NCI-H2196 (cell line): Measurements from ENCODE around the gene SEC24D.

Experiments used
- DNase-seq: peaks from one replicate; lab custom pipeline; 2025; ENCODE audit not compliant: unreplicated experiment; lab: John Stamatoyannopoulos, UW

Gene SEC24D

DNA sequence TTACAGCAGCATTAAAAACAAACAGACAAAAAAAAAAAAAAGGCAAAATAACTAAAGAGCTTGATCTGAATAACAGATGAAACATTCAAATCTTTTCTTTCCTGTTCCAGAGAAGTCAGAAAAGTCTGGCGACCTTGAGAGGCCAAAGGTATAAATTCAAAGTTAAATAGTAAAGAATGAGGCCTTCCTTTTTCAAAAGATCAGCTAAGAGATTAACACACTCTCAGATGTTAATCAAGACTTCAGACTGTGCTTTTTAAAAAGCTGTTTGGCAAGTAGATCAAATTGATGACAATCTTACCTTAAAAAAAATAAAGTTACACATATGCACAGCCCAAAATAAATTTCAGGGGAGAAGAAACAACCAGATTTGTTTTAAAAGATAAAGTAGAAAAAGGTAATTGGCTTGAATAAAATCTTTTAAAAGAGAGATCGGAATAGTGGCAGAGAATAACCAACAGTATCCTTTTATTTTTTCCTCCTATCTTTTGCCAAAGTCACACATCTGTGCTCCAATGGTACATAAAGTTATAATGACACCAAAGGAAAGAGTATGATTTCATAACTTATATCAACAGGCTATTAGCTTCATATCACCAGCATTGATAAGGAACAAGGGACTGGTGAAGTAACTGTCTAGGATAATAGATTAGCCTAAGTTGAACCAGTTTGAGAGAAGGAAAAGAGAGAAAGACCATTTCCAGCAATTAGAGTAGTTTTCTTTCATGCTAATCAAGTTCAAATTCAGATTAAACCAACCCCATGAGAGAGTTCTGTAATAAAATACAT lies 80.3 kb downstream of the SEC24D start:
- no peak for DNase-seq

GRCh38 chr4:118754890-118755289 lies 81.0 kb downstream of the SEC24D start:
- no peak for DNase-seq

- DNase-seq = no peak
These were observed 82.2 kb downstream of the SEC24D start for GRCh38 chr4:118753685-118754084.

DNA sequence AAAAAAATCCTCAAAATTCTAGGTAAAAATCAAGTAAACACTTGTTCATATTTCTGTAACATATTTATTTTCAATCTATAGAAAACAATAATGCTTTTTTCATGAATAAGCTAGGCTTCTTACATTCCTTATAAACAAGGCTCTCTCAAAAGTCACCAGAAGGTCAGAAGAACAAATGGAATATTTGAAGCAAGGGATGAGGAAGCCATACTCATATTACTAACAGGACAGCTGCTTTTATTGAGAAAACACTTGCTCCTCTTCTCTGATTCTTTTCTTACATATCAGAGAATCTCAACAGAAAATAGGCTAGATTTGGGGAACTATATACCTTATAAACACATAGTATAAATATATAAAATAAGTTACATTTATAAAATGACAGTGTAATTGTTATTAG lies 82.8 kb downstream of the SEC24D start:
- DNase-seq = no peak

- DNase-seq = no peak
These were observed 83.4 kb downstream of the SEC24D start for GRCh38 chr4:118752551-118752950.

DNA sequence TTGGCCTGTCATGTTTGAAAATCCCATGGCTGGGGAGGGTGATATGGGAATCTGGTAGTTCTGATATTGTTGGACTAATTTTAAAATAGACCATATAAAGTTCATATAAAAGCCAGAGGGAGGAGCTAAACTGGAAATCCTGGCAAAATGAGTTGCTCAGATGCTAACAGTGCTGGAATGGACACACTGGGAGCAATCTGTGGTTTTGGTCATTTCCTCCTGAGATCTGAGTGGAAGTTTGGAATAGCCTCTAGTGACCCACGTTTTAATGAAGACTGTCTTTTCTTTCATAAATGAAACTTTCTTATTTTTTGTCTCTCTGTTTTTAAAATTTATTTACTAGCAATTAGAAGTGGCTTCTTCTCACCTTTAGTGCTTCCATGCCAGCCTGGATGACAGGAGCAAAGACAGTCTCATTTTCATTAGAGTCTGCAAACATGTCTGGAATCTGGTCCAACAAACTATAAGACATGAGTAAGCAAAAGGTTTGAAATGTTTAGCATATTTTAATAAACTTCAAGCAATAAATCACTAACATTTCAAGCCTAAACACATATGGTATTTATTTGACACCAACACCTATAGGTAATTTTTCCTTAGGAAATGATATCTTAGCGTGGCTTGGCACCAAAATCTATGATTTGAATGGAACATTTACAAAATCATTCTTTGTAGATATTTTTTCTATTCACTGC lies 84.2 kb downstream of the SEC24D start:
- DNase-seq = no peak

- DNase-seq = no peak
These were observed 86.5 kb downstream of the SEC24D start for GRCh38 chr4:118749347-118749988.

GRCh38 chr4:118746251-118746919 lies 89.5 kb downstream of the SEC24D start:
- DNase-seq = peak; percentile 1

DNA sequence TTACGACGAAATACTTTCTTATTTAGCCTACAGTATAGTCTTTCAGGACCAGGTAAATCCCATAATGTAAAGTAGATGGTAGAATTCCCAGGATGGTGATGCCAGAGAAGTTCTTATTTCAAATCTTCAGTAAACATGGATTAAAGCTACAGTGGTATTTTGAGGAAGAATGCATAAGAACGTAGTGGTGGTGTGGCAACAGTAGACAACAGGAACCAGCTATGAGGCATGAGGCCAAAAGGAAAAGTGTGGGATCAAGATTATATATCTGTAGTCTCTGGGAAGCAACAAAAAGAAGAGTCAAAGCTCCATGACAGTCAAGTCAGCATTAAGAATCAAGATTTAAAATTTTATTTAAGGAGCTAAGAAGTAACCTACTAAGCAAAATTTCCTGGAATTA lies 90.6 kb downstream of the SEC24D start:
- DNase-seq = no peak

DNA sequence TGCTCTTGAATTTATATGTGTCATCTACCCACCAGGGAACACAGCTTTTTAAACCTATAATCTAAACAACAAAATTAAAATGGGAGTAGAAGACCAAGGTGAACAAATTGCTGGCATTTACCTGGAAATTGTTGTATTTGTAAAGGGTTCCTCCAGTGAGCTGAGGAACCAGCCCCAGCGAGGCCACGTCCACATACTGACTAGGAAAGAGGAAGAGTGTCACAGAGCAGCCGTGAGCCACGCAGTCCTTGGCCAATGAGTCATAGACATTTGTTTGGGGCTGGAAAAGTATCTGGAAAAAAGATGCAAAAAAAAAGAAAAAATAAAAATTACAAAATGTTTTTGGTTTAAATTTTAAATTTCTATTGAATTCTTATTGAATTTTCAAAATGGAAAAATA lies 92.1 kb downstream of the SEC24D start:
- no peak for DNase-seq

GRCh38 chr4:118742050-118742449 lies 93.9 kb downstream of the SEC24D start:
- no peak for DNase-seq

DNA sequence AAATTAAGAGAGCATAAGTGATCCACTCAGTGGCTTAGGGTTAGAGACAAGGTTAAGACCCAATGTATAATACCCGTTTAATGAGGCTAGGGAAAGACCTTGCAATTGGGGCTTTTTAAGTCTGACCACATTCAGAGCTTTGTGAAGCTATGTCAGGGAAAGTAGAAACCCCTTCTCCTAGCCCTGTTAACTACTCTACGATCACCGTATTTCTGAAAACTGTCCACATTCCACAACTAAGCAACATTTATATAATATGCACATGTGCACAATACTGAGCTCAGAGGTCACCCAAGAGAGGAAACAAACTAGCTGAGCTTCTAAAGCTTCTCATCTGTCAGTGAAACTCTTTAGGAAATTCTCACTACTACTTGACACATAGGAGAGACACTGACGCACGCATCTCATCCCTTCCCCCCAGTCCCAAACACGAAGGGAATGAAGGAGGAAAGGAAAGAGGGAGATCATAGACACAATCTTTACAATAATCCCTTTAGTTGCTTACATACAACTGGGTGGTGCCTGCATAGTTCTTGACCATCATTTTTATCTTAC lies 94.5 kb downstream of the SEC24D start:
- no peak for DNase-seq

DNA sequence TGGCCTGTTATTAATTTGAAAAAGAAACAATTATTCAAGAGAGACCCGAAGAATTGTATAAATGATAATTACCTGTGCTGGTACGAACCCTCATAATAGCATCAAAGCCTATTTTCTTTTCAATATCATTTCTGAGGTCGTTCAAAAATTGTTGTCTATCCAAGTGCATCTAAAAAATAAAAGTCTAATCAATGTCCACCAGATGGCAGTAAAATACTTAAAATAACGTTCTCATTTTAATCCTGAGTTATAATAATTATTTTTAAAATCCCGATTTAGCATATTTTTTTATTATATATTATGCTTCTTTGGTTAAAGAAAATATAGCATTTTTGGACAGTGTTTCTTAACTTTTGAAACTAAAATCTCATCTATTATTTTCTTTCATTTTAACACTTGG lies 95.1 kb downstream of the SEC24D start:
- DNase-seq = peak; percentile 1

- DNase-seq = no peak
These were observed 96.8 kb downstream of the SEC24D start for GRCh38 chr4:118739022-118739713.

DNA sequence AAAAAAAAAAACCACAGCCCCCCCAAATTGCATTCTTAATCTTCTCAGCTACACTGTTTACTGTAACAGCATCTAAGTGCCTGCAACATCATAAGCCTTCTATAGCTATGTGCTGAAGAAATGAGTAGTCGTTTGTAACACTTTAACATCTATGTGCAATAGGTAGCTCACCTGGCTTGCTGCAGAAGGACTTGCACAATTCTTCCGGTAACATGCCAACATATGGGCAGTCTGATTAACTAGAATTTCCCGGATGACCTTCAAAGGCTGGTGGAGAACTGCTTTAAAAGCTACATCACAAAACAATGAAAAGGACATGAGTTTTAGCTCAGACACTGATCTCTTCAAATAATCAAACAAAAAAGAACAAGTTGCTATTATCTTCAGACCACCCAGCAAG lies 97.8 kb downstream of the SEC24D start:
- DNase-seq = no peak

GRCh38 chr4:118736900-118737299 lies 99.0 kb downstream of the SEC24D start:
- no peak for DNase-seq

GRCh38 chr4:118734491-118735205 lies 101.3 kb downstream of the SEC24D start:
- DNase-seq = no peak

GRCh38 chr4:118732591-118733330 lies 103.2 kb downstream of the SEC24D start:
- no peak for DNase-seq

- no peak for DNase-seq
These were observed 105.2 kb downstream of the SEC24D start for GRCh38 chr4:118730683-118731082.
